ENCODE data around the gene TRAPPC2L.

Gene TRAPPC2L

DNA sequence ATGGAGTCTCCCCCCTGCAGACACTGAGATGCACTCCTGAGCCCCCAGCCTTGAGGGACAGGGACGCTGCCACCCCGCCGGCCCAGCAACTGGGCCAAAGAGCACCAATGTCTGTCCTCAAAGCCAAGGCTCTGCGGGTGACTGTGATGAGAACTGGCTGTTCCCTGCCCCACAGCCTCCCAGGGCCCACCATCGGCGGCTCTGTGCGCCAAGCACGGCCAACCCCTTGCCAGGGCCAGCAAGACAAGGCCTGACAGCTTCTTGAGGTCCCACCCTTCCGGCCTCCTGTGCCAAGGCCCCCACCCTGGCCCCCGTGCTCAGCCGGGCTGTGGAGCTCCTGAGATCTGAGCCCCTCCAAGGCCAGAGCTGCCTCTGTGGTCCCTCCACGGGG lies 43.7 kb downstream of the TRAPPC2L start:
- Histone ChIP-seq H3K4me3 (ENCODE audit: insufficient read depth, low read depth, low read length, poor library complexity, severe bottlenecking) (no peak overlapping the region), H3K36me3 (ENCODE audit: control insufficient read depth, insufficient read depth, low read length) (no peaks in the 10 kb centered on the region), H3K9me3 (ENCODE audit: control insufficient read depth, low read length) (no peaks in the 10 kb centered on the region), H3K27me3 (replicated peaks; ENCODE audit: control insufficient read depth, insufficient read depth, low read length, poor library complexity, severe bottlenecking) (no peaks in the 10 kb centered on the region), H3K4me1 (ENCODE audit: control insufficient read depth, insufficient read depth, low read length, poor library complexity, severe bottlenecking) (no peaks in the 10 kb centered on the region), H3K27ac (ENCODE audit: insufficient read depth, low read length, poor library complexity, severe bottlenecking) (no peak overlapping the region)
- no peak for DNase-seq

DNA sequence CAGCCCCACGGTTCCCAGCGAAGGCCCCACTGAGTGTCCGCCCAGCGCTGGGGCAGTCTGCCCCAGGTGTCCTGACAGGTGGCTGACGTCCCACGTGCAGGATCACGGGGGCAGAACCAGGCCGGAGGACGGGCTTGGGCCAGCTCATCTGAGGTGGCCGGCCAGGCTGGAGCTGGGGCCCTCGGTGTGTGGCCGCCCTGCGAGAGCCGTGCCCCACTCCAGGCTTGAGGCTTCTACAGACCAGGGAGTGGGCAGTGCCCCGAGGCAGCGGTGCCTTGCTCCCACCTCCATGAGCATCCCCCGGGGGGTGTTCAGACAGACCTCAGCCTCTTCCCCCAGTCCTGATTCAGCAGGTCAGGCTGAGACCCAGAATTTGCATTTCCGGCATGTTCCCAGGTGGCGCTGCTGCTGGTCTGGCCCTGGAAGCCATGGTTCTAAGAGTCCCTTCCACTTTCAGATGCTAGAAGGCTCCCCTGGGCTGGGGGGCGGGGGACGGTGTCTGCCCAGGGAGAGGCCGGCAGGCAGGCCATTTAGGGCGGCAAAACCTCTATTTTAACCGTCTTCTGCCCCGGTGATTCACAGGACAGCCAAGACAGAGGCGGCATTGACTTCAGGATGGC lies 44.9 kb downstream of the TRAPPC2L start:
- Histone ChIP-seq H3K36me3 (ENCODE audit: control insufficient read depth, insufficient read depth, low read length) (no peaks in the 10 kb centered on the region), H3K27ac (ENCODE audit: insufficient read depth, low read length, poor library complexity, severe bottlenecking) (no peak overlapping the region), H3K4me3 (ENCODE audit: insufficient read depth, low read depth, low read length, poor library complexity, severe bottlenecking) (no peak overlapping the region), H3K4me1 (ENCODE audit: control insufficient read depth, insufficient read depth, low read length, poor library complexity, severe bottlenecking) (no peaks in the 10 kb centered on the region), H3K9me3 (ENCODE audit: control insufficient read depth, low read length) (no peaks in the 10 kb centered on the region), H3K27me3 (replicated peaks; ENCODE audit: control insufficient read depth, insufficient read depth, low read length, poor library complexity, severe bottlenecking) (no peaks in the 10 kb centered on the region)
- no peak for DNase-seq

DNA sequence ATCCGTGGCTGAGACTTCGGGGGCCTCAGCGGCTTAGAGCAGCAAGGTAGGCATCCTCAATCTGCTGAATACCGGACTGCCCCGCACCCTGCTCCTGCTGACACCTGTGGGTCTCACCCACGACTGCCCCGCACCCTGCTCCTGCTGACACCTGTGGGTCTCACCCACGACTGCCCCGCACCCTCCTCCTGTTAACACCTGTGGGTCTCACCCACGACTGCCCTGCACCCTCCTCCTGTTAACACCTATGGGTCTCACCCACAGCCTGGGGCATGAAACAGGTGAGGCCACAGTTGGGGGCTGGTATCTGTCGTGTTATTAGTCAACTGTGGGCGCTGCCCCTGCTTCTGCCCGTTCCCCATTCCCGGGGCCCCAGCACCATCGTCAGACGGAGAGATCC lies 45.8 kb downstream of the TRAPPC2L start:
- Histone ChIP-seq H3K27ac (ENCODE audit: insufficient read depth, low read length, poor library complexity, severe bottlenecking) (no peak overlapping the region), H3K27me3 (replicated peaks; ENCODE audit: control insufficient read depth, insufficient read depth, low read length, poor library complexity, severe bottlenecking) (no peaks in the 10 kb centered on the region), H3K9me3 (ENCODE audit: control insufficient read depth, low read length) (no peaks in the 10 kb centered on the region), H3K4me3 (ENCODE audit: insufficient read depth, low read depth, low read length, poor library complexity, severe bottlenecking) (no peak overlapping the region), H3K36me3 (ENCODE audit: control insufficient read depth, insufficient read depth, low read length) (no peaks in the 10 kb centered on the region), H3K4me1 (ENCODE audit: control insufficient read depth, insufficient read depth, low read length, poor library complexity, severe bottlenecking) (no peaks in the 10 kb centered on the region)
- DNase-seq = no peak

DNA sequence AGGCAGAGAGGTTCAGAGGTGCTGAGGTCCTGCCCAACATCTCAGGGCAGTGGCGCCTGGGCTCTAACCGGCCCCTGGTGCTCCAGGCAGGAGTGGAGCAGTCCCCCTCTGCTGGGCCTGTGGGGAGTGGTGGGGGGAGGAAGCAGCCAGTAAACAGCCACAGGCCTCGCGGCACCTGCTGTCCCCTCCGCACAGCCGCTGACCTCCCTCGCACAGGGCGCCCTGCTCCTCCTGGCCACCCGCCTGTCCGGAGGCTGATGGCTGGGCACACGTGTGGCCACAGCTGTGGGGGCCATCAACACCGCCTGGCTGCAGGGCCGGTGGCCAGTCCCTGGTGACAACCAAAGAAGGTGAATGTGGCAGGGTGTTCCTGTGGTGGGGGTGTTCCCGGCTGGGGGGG lies 46.3 kb downstream of the TRAPPC2L start:
- DNase-seq = no peak
- no peaks in the 10 kb centered on the region for H3K9me3 ChIP-seq (ENCODE audit: control insufficient read depth, low read length)
- H3K36me3 ChIP-seq (ENCODE audit: control insufficient read depth, insufficient read depth, low read length) = no peaks in the 10 kb centered on the region
- no peak overlapping the region for H3K27ac ChIP-seq (ENCODE audit: insufficient read depth, low read length, poor library complexity, severe bottlenecking)
- H3K4me1 ChIP-seq (ENCODE audit: control insufficient read depth, insufficient read depth, low read length, poor library complexity, severe bottlenecking) = no peaks in the 10 kb centered on the region
- no peak overlapping the region for H3K4me3 ChIP-seq (ENCODE audit: insufficient read depth, low read depth, low read length, poor library complexity, severe bottlenecking)
- no peaks in the 10 kb centered on the region for H3K27me3 ChIP-seq (replicated peaks; ENCODE audit: control insufficient read depth, insufficient read depth, low read length, poor library complexity, severe bottlenecking)

DNA sequence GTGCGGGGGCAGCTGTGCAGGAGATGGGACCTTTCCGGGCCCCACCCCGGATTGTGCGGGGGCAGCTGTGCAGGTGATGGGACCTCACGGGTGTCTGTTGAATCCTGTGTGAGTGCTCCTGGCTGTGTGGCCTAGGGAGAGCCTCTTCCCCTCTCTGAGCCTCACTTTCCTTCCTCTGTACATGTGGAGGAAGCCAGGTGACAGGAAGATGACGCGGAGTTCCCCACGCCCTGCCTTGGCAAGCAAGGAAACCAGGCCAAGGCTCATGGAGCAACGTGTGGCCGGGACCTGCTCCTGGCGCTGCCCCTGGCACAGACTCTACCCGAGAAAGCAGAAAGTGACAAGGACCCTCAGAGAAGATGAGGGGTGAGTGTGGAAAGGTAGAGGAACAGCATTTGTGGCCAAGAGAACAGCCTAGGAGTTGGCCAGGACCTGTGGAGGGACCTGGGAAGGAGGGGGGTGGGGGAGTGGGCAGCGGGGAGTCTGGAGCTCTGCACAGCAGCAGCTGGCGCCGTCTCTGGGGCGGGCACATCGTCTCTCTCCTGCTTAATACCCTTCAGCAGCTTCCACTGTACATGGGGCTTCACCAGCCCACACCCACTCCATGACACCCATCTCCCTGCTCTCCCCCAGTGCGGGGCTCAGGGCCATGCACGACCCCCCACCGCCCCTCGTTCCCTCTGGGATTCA lies 47.9 kb downstream of the TRAPPC2L start:
- H3K27ac ChIP-seq (ENCODE audit: insufficient read depth, low read length, poor library complexity, severe bottlenecking) = no peak overlapping the region
- DNase-seq = no peak
- H3K4me3 ChIP-seq (ENCODE audit: insufficient read depth, low read depth, low read length, poor library complexity, severe bottlenecking) = no peak overlapping the region
- H3K9me3 ChIP-seq (ENCODE audit: control insufficient read depth, low read length) = no peaks in the 10 kb centered on the region
- no peaks in the 10 kb centered on the region for H3K27me3 ChIP-seq (replicated peaks; ENCODE audit: control insufficient read depth, insufficient read depth, low read length, poor library complexity, severe bottlenecking)
- H3K4me1 ChIP-seq (ENCODE audit: control insufficient read depth, insufficient read depth, low read length, poor library complexity, severe bottlenecking) = no peaks in the 10 kb centered on the region
- H3K36me3 ChIP-seq (ENCODE audit: control insufficient read depth, insufficient read depth, low read length) = no peaks in the 10 kb centered on the region

DNA sequence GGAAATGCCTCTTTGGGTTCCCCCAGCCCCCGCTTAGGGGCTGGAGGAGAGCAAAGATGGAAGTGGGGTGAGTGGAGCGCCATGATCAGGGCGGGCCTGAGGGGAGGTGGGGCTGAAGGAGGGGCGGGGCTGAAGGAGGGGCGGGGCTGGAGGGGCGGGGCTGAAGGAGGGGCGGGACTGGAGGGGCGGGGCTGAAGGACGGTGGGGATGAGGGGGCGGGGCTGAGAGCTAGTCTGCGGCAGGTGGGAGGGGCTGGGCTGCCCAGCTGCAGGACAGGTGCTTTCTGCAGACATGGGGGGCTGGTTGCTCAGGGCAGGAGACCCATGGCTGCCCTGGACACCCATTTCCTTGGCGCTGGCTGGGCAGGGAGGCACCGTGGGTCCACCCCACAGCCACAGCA lies 48.6 kb downstream of the TRAPPC2L start:
- no peak overlapping the region for H3K27ac ChIP-seq (ENCODE audit: insufficient read depth, low read length, poor library complexity, severe bottlenecking)
- no peaks in the 10 kb centered on the region for H3K36me3 ChIP-seq (ENCODE audit: control insufficient read depth, insufficient read depth, low read length)
- DNase-seq = no peak
- H3K9me3 ChIP-seq (ENCODE audit: control insufficient read depth, low read length) = no peaks in the 10 kb centered on the region
- H3K27me3 ChIP-seq (replicated peaks; ENCODE audit: control insufficient read depth, insufficient read depth, low read length, poor library complexity, severe bottlenecking) = no peaks in the 10 kb centered on the region
- no peaks in the 10 kb centered on the region for H3K4me1 ChIP-seq (ENCODE audit: control insufficient read depth, insufficient read depth, low read length, poor library complexity, severe bottlenecking)
- H3K4me3 ChIP-seq (ENCODE audit: insufficient read depth, low read depth, low read length, poor library complexity, severe bottlenecking) = no peak overlapping the region

DNA sequence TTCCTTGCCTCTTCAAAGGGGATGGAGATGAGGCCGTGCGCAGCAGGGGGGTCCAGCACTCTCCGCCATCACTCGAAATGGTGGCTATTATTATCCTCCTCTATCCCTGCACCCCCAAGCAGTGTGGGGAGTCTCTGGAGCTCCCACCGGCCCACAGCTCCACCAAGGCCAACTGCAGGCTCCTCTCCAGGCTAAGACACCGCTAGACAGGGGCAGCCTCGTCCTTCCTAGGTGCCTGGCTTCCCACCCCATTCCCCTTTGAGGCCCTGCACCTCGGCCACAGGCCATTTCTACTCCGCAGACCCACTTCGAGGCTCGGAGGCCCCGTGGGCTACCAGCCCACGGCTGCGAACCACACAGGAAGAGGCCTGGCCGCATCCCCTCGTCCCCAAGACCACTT lies 49.1 kb downstream of the TRAPPC2L start:
- Histone ChIP-seq H3K27me3 (replicated peaks; ENCODE audit: control insufficient read depth, insufficient read depth, low read length, poor library complexity, severe bottlenecking) (no peaks in the 10 kb centered on the region), H3K9me3 (ENCODE audit: control insufficient read depth, low read length) (no peaks in the 10 kb centered on the region), H3K36me3 (ENCODE audit: control insufficient read depth, insufficient read depth, low read length) (no peaks in the 10 kb centered on the region), H3K4me3 (ENCODE audit: insufficient read depth, low read depth, low read length, poor library complexity, severe bottlenecking) (no peak overlapping the region), H3K27ac (ENCODE audit: insufficient read depth, low read length, poor library complexity, severe bottlenecking) (no peak overlapping the region), H3K4me1 (ENCODE audit: control insufficient read depth, insufficient read depth, low read length, poor library complexity, severe bottlenecking) (no peaks in the 10 kb centered on the region)
- DNase-seq = no peak

DNA sequence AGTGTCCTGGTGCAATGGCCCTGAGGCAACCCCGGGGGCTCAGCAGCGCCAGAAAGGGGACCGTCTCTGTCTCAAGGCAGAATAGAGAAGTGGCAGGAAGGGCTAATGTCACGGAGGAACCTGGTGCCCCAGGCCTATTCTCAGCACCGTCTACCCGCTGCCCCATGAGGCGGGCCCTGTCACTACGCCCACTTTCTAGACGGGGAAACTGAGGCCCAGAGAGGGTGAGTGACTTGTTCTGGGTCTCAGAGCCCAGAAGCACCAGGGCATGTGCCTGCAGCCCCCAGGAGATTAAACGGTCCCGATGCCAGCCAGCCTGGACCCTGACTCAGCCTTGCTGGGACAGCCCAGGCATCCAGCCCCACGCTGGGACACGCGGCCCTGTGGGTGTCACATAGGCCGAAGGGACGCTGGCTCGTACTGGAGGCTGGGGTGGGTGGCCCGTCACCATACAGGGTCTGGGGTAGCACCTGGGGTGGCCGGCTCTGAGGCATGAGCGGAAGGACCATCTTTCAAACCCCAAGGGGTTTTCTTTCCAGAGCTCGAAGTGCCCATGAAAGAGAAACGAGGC lies 49.7 kb downstream of the TRAPPC2L start:
- H3K27me3 ChIP-seq (replicated peaks; ENCODE audit: control insufficient read depth, insufficient read depth, low read length, poor library complexity, severe bottlenecking) = no peaks in the 10 kb centered on the region
- no peaks in the 10 kb centered on the region for H3K9me3 ChIP-seq (ENCODE audit: control insufficient read depth, low read length)
- H3K4me1 ChIP-seq (ENCODE audit: control insufficient read depth, insufficient read depth, low read length, poor library complexity, severe bottlenecking) = no peaks in the 10 kb centered on the region
- no peaks in the 10 kb centered on the region for H3K36me3 ChIP-seq (ENCODE audit: control insufficient read depth, insufficient read depth, low read length)
- DNase-seq = no peak
- no peak overlapping the region for H3K27ac ChIP-seq (ENCODE audit: insufficient read depth, low read length, poor library complexity, severe bottlenecking)
- no peak overlapping the region for H3K4me3 ChIP-seq (ENCODE audit: insufficient read depth, low read depth, low read length, poor library complexity, severe bottlenecking)

DNA sequence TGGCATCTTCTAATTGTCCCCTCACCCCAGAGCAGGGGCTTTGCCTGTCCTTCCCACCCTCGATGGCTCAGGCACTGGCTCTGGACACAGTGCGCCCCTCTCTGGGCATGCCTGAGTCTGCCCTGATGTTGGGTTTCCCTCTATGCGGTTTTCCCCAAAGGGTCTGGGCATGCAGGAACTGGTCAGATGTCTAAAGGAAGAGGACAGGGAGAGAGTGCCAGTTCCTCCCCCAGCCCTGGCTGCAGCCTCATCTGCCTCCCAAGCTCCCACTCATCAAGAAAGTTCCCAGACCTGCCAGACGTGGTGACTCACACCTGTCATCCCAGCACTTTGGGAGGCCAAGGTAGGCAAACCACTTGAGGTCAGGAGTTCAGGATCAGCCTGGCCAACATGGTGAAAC lies 50.8 kb downstream of the TRAPPC2L start:
- Histone ChIP-seq H3K9me3 (ENCODE audit: control insufficient read depth, low read length) (no peaks in the 10 kb centered on the region), H3K27me3 (replicated peaks; ENCODE audit: control insufficient read depth, insufficient read depth, low read length, poor library complexity, severe bottlenecking) (no peaks in the 10 kb centered on the region), H3K36me3 (ENCODE audit: control insufficient read depth, insufficient read depth, low read length) (no peaks in the 10 kb centered on the region), H3K4me3 (ENCODE audit: insufficient read depth, low read depth, low read length, poor library complexity, severe bottlenecking) (no peak overlapping the region), H3K4me1 (ENCODE audit: control insufficient read depth, insufficient read depth, low read length, poor library complexity, severe bottlenecking) (no peaks in the 10 kb centered on the region), H3K27ac (ENCODE audit: insufficient read depth, low read length, poor library complexity, severe bottlenecking) (no peak overlapping the region)
- DNase-seq = no peak

DNA sequence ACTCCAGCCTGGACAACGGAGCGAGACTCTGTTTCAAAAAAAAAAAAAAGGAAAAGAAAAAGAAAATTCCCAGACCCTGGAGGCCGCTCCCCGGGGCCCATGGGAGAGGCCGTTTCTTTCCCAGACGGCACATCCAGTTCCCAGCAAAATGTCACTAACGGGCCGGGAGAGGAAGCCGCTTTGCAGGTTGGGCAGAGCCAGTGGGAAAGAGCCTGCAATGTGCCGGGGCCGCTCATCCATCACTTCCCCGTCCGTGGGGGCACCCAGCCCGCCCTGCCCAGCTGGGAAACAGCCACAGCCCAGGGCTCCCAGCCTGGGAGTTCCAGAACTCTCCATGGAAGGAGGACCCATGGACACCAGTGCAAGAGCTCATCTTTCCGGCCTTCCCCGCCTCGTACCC lies 51.4 kb downstream of the TRAPPC2L start:
- no peak for DNase-seq

More for the DNA sequence above, 51.4 kb downstream of the TRAPPC2L start:
- no peaks in the 10 kb centered on the region for H3K36me3 ChIP-seq (ENCODE audit: control insufficient read depth, insufficient read depth, low read length)
- no peak overlapping the region for H3K27ac ChIP-seq (ENCODE audit: insufficient read depth, low read length, poor library complexity, severe bottlenecking)
- no peaks in the 10 kb centered on the region for H3K9me3 ChIP-seq (ENCODE audit: control insufficient read depth, low read length)
- no peaks in the 10 kb centered on the region for H3K27me3 ChIP-seq (replicated peaks; ENCODE audit: control insufficient read depth, insufficient read depth, low read length, poor library complexity, severe bottlenecking)
- no peaks in the 10 kb centered on the region for H3K4me1 ChIP-seq (ENCODE audit: control insufficient read depth, insufficient read depth, low read length, poor library complexity, severe bottlenecking)
- H3K4me3 ChIP-seq (ENCODE audit: insufficient read depth, low read depth, low read length, poor library complexity, severe bottlenecking) = no peak overlapping the region
